ENCODE measurements around the gene XIRP1. TPM values are rescaled to one million over a fixed set of nuclear protein-coding genes. Genes with fewer than 3 reads are reported as not detected.

XIRP1 gene
- total RNA-seq, 6 experiments from 2014 or later = 0.05 to 0.43 (median 0.07) TPM; not detected in 1

DNA sequence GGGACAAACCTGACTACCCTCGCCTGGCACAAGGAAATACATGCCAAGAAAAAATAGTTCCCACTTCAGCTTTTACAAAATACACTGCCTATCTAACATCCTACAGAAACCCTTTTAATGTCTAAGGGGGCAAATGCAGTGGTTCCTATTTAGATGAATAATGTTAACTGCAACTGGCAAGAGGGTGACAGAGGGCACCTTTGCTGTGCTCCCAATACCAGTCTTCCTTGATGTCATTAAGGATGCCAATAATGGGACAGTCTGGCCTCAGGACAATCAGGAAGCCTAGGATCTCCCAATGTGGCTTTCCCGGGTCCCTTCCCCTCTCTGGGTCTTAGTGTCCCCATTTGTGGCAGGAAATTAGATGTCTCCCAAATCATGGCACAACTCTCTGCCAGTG, 53.0 kb downstream of the XIRP1 start:
- intact Hi-C loops (cut with DNase I) = no loop called here

DNA sequence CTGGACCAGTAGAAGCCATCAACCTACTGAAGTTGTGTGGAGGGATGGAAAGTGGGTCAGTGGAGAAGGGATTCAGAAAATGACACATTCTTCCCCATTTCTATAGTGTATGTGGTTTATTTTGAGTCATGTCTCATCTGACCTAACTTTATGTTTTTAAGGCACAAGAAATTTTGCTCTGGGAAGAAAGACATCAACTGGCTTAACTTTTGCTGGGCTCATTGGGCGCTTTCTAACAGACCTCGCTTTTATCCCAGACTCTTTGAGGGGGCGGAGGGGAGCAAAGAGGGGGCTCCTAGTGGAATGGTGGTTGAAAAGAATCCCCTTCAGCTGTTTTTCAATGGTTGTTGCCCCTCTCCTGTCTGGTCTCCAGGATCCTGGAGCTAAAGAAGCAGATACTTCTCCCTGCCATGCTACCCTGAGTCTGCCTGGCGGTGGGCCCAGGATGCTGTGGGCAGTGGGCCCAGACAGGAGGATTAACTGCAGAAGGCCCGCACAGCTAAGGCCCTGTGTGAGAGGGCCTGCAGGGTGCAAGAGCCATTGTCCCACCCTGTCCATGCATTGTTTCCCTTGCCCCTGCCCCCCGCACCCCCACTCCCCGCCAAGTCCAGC, 53.5 kb downstream of the XIRP1 start:
- Histone ChIP-seq H3K27ac (no peak overlapping the region), H3K4me1 (peaks cover 0 to 24% (median 9%) of the 10 kb centered on the region in 4 donors), H3K27me3 (no peaks in the 10 kb centered on the region), H3K9me3 (no peaks in the 10 kb centered on the region), H3K4me3 (no peak overlapping the region), H3K36me3 (peaks cover 14 to 23% (median 17%) of the 10 kb centered on the region in 4 donors)
- no peak for TF ChIP-seq POLR2A (IDR thresholded peaks at IDR 0.05)
- TF ChIP-seq, protein P1, sequence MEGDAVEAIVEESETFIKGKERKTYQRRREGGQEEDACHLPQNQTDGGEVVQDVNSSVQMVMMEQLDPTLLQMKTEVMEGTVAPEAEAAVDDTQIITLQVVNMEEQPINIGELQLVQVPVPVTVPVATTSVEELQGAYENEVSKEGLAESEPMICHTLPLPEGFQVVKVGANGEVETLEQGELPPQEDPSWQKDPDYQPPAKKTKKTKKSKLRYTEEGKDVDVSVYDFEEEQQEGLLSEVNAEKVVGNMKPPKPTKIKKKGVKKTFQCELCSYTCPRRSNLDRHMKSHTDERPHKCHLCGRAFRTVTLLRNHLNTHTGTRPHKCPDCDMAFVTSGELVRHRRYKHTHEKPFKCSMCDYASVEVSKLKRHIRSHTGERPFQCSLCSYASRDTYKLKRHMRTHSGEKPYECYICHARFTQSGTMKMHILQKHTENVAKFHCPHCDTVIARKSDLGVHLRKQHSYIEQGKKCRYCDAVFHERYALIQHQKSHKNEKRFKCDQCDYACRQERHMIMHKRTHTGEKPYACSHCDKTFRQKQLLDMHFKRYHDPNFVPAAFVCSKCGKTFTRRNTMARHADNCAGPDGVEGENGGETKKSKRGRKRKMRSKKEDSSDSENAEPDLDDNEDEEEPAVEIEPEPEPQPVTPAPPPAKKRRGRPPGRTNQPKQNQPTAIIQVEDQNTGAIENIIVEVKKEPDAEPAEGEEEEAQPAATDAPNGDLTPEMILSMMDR (IDR thresholded peaks at IDR 0.05) = no peak
- intact Hi-C loops (cut with DNase I) = no loop called here
- WGBS (ENCODE audit: insufficient coverage, low coverage, low lambda C conversion rate, missing lambda C conversion rate) = 100% methylated on average over 2 of the region's 7 CpGs
- no peak for DNase-seq
- ATAC-seq = no peak

More for the DNA sequence above, 53.0 kb downstream of the XIRP1 start:
- Histone ChIP-seq H3K4me3 (no peak overlapping the region), H3K27me3 (no peaks in the 10 kb centered on the region), H3K36me3 (peaks cover 19 to 28% (median 21%) of the 10 kb centered on the region in 4 donors), H3K9me3 (no peaks in the 10 kb centered on the region), H3K27ac (no peak overlapping the region), H3K4me1 (peaks cover 0 to 24% (median 9%) of the 10 kb centered on the region in 4 donors)
- TF ChIP-seq POLR2A (IDR thresholded peaks at IDR 0.05) = no peak
- TF ChIP-seq, protein P1 (IDR thresholded peaks at IDR 0.05) = no peak
- no peak for ATAC-seq
- DNase-seq = no peak
- 71% methylated on average over 1 of the region's 2 CpGs for WGBS (ENCODE audit: insufficient coverage, low coverage, low lambda C conversion rate, missing lambda C conversion rate)

DNA sequence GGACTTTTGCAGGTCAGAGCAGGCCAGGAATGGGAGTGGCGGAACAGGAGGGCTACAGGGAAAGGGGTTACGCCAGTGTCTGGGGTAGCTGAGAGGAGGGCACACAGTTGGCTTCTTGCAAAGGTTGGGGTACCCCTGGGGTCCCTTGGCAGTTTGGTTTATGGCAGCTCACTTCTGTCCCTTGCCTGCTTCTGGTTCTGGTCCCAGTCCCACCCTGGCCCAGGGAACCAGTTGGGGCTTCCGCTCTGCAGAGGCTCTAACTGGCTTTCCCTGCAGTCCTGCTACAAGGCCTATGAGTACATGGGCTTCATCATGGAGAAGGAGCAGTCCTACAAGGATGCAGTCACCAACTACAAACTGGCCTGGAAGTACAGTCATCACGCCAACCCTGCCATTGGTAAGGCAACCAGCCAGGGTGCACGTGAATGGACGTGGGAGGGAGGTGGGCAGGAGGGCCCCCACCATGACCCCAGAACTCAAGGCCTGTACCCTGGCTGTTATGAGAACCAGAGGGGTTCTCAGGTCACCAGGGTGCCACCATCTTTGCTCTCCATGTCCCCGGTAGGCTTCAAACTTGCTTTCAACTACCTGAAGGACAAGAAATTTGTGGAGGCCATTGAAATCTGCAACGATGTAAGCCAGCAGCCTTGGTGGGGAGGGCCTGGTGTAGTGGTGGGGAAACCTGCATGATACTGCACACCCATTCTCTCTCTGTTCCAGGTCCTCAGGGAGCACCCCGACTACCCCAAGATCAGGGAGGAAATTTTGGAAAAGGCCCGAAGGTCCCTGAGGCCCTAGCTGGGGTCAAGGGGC, 54.2 kb downstream of the XIRP1 start:
- peaks cover 0 to 24% (median 9%) of the 10 kb centered on the region in 4 donors for H3K4me1 ChIP-seq
- intact Hi-C loops (cut with DNase I) = no loop called here
- 92% methylated on average over 2 of the region's 10 CpGs for WGBS (ENCODE audit: insufficient coverage, low coverage, low lambda C conversion rate, missing lambda C conversion rate)

DNA sequence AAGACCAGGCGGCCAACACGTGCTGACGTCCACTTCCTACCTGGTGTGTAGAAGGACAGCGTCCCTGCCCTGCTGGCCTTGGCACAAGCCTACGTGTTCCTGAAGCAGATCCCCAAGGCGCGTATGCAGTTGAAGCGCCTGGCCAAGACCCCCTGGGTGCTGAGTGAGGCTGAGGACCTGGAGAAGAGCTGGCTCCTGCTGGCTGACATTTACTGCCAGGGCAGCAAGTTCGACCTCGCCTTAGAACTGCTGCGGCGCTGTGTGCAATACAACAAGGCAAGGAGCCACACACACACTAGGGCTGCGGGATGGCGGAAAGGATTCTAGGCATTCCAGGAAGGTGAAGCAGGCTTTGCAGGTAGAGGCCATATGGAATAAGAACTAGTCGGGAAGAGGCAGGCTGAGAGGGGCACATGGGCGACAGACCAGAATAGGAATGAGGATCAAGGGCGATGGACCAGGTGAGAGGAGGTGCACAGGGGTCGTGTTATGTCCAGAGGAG, 54.9 kb downstream of the XIRP1 start:
- H3K4me1 ChIP-seq = peaks cover 0 to 18% (median 7%) of the 10 kb centered on the region in 4 donors
- H3K27me3 ChIP-seq = no peaks in the 10 kb centered on the region
- H3K4me3 ChIP-seq = no peak overlapping the region
- no peak overlapping the region for H3K27ac ChIP-seq
- ATAC-seq (no peak), DNase-seq (no peak)
- intact Hi-C loops (cut with DNase I) = no loop called here
- H3K36me3 ChIP-seq = peaks cover 1 to 8% (median 4%) of the 10 kb centered on the region in 4 donors
- WGBS (ENCODE audit: insufficient coverage, low coverage, low lambda C conversion rate, missing lambda C conversion rate) = 92% methylated on average over 7 of the region's 18 CpGs
- TF ChIP-seq POLR2A (IDR thresholded peaks at IDR 0.05) = no peak
- TF ChIP-seq, protein P1 (IDR thresholded peaks at IDR 0.05) = no peak
- no peaks in the 10 kb centered on the region for H3K9me3 ChIP-seq

More for the DNA sequence above, 54.2 kb downstream of the XIRP1 start:
- no peaks in the 10 kb centered on the region for H3K27me3 ChIP-seq
- H3K9me3 ChIP-seq = no peaks in the 10 kb centered on the region
- DNase-seq = no peak
- H3K27ac ChIP-seq = no peak overlapping the region
- TF ChIP-seq POLR2A (IDR thresholded peaks at IDR 0.05) = no peak
- TF ChIP-seq, protein P1 (IDR thresholded peaks at IDR 0.05) = no peak
- no peak overlapping the region for H3K4me3 ChIP-seq
- peaks cover 8 to 15% (median 11%) of the 10 kb centered on the region in 4 donors for H3K36me3 ChIP-seq
- ATAC-seq = no peak
